GM19023 (cell line): Measurements from ENCODE around the gene FNDC5.

Experiments
- ATAC-seq: cut with Tn5 transposase; IDR thresholded peaks from one replicate; pipeline ENCODE4 v1.9.1; 2021; ENCODE audit warnings: mild to moderate bottlenecking, moderate library complexity; ENCODE audit not compliant: unreplicated experiment

The FNDC5 gene

DNA sequence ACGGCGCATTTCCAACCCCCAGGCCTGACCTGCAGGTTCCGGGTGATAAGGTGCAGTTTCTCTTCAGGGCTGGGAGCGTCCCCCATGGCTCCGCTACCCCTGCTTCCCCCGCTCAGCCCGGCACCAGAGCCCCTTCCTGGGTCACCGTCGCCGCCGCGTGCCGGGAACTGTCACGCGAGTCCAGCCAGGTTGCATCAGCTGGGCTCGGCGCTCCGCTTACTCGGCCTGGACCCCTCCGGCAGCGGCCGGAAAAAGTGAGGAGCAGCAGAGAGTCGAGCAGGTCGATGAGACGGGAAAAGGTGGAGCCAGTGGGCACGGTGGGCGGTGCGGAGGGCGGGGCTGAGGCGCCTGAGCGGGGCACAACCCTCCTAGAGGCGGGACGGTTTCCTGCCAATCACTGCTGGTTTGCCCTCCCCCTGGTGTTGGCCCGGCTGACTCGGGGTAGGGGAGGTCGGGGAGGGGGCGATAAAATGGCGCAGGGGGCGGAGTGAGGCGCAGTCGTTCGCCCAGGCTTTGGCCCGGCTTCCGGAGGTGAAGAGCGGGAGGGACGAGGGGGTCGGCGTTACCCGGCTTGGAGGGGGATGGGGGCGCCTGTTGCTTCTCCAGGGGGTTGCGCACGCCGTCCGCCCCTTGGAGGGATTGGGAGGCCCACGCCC is 53.4 kb downstream of the FNDC5 start, which contains the start of the genes S100PBP and YARS1:
Gene S100PBP, plus strand, starts transcription at position 495 of the 656 bp plus-strand sequence. CDS start 8,447 bp downstream, outside the sequence.
Gene YARS1, minus strand, starts transcription at position 200 of the 656 bp plus-strand sequence. Its CDS starts 114 bp downstream, at position 86.
- ATAC-seq = peak; percentile 90

DNA sequence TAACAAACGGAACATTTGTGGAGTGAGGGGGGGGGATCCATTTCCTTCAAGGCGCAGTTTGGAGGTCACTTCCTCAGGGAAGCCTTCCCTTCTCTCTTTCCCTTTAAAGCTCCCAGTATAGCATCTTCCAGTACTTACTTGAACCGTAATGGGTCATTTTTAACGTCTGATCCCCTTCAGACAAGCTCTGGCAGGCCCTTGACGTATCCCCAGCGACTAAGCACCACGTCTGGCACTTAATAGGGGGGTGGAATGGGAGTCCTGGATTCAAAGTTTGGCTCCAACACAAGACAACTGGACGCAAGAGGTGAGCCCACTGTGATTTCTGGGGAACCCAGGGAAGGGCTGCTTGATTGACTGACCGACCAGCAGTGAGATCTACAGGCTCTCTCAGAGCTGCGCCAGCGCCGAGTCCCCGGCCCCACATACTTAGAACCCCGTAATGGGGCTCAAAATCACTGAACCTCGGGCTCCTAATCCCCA is 54.0 kb downstream of the FNDC5 start:
- ATAC-seq = peak; percentile 11

DNA sequence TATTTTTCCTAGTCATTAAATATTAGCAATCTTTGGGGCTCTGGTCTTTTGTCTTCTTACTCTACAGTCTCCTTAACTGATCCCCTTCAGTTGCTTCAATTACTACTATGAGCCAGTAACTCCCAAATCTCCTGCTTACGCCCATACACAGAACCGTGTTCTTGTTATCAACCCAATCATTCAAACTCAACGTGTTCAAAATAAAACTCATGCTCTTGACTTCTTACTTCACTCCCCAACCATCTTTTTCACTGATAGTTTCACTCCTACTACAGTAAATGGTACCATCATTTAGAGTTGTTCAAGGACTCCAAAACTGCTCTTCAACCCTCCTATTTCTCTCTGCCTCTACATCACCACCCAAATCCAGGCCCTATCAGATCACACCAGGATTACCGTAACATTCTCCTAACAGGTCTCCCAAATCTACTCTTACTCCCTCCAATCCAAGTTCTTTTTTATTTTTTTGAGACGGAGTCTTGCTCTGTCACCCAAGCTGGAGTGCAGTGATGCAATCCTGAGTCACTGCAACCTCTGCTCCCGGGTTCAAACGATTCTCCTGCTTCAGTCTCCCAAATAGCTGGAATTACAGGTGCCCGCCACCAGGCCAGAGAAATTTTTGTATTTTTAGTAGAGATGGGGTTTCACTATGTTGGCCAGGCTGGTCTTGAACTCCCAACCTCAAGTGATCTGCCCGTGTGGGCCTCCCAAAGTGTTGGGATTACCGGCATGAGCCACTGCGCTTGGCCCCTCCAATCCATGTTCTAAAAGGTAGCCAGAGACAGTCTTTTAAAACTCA is 56.6 kb downstream of the FNDC5 start:
- no peak for ATAC-seq
